Panc1 (cell line): ENCODE measurements around the gene C5AR1. TPM values are rescaled to one million over a fixed set of nuclear protein-coding genes. Genes with fewer than 3 reads are reported as not detected.

Experiments used
- ATAC-seq: fragments of 200-7000 bp; cut with Tn5 transposase; 2 replicates; pipeline ENCODE4 v1.9.1; 2020; ENCODE audit warnings: mild to moderate bottlenecking, moderate library complexity
- BruUV-seq: library from RNA; stranded (reverse); fragments of 400-500 nt; replicated peaks from 2 replicates; lab custom pipeline; 2021; lab: Mats Ljungman, UMichigan
- CTCF ChIA-PET: fragments of 300-600 bp; sonication (Branson Sonifier 250); formaldehyde crosslinking; loops from one replicate; lab custom pipeline; 2022; ENCODE audit warnings: antibody characterized with exemption; lab: Charles Lee
- POLR2A ChIA-PET: fragments of 300-600 bp; sonication (Branson Sonifier 250); formaldehyde crosslinking; loops from one replicate; lab custom pipeline; 2022; ENCODE audit warnings: antibody characterized with exemption; lab: Charles Lee
- DNase-seq: peaks from one replicate; pipeline ENCODE4 v3.0.0-alpha.2; 2010; ENCODE audit warnings: low read depth, low spot score
- H3K27ac ChIP-seq: 2 replicates; pipeline ENCODE4 v1.5.1; 2011; ENCODE audit warnings: mild to moderate bottlenecking, low read length, inconsistent platforms
- H3K27me3 ChIP-seq: fragments of 200-500 bp; sonication (Bioruptor generic); 2 replicates; pipeline ENCODE4 v1.6.0; 2014; ENCODE audit warnings: low read length, inconsistent platforms; ENCODE audit not compliant: control insufficient read depth, insufficient read depth
- H3K36me3 ChIP-seq: fragments of 200-500 bp; sonication (Bioruptor generic); 2 replicates; pipeline ENCODE4 v1.5.1; 2014; ENCODE audit warnings: inconsistent platforms, mild to moderate bottlenecking, low read length, moderate library complexity; ENCODE audit not compliant: control insufficient read depth, insufficient read depth
- H3K4me1 ChIP-seq: 2 replicates; pipeline ENCODE4 v1.5.1; 2011; ENCODE audit warnings: inconsistent platforms, mild to moderate bottlenecking, low read length, moderate library complexity; ENCODE audit not compliant: control insufficient read depth, insufficient read depth
- H3K4me3 ChIP-seq, 2 experiments: 2 replicates each; pipeline ENCODE4 v1.5.1; 2011 to 2012; ENCODE audit warnings: low read depth in 2 of 2, low read length in 2 of 2, mild to moderate bottlenecking in 2 of 2, inconsistent platforms in 1 of 2, moderate library complexity in 1 of 2
- H3K9me3 ChIP-seq: fragments of 200-500 bp; sonication (Bioruptor generic); 2 replicates; pipeline ENCODE4 v1.5.1; 2014; ENCODE audit warnings: low read depth, mild to moderate bottlenecking, inconsistent platforms, low read length, moderate library complexity; ENCODE audit not compliant: control insufficient read depth, insufficient read depth
- POLR2AphosphoS5 ChIP-seq: IDR thresholded peaks from 2 replicates; pipeline ENCODE4 v1.6.1; 2012; ENCODE audit warnings: mild to moderate bottlenecking, low read depth, low read length, moderate library complexity
- SIN3A ChIP-seq: IDR thresholded peaks from 2 replicates; pipeline ENCODE4 v1.6.1; 2012; ENCODE audit warnings: low read depth, mild to moderate bottlenecking, low read length, moderate library complexity, borderline replicate concordance; ENCODE audit not compliant: insufficient read depth
- TCF7L2 ChIP-seq: IDR thresholded peaks from 2 replicates; pipeline ENCODE4 v1.6.1; 2011; ENCODE audit warnings: mild to moderate bottlenecking, low read depth, low read length, inconsistent platforms
- in situ Hi-C: cut with HindIII; loops from 2 replicates; pipeline ENCODE4 v1.10.0; 2016; ENCODE audit warnings: low sequenced_read_pairs, low pct_unique_long_range_greater_than_20kb
- intact Hi-C: fragments of 100-400 bp; cut with micrococcal nuclease; formaldehyde crosslinking; loops from one replicate; pipeline ENCODE4 v1.10.0; 2022; ENCODE audit not compliant: unreplicated experiment
- total RNA-seq: library from RNA; stranded (reverse); gene quantifications from one replicate; pipeline ENCODE4 v1.2.1, GENCODE V29; 2021; ENCODE audit not compliant: unreplicated experiment
- TF ChIP-seq, protein P1 (sequence below): fragments of 450-650 bp; IDR thresholded peaks from 2 replicates; pipeline ENCODE4 v1.5.1; 2017; ENCODE audit warnings: mild to moderate bottlenecking
- TF ChIP-seq, protein P2 (sequence below), 2 experiments: IDR thresholded peaks; 2 replicates each; pipeline ENCODE4 v1.6.1; 2011 to 2012; ENCODE audit warnings: low read depth in 2 of 2, control low read depth in 1 of 2, low read length in 1 of 2, mild to moderate bottlenecking in 1 of 2, moderate library complexity in 1 of 2; ENCODE audit not compliant: insufficient read depth in 1 of 2

Gene C5AR1
- total RNA-seq, 1 experiment from 2014 or later, result 2.7 TPM

DNA sequence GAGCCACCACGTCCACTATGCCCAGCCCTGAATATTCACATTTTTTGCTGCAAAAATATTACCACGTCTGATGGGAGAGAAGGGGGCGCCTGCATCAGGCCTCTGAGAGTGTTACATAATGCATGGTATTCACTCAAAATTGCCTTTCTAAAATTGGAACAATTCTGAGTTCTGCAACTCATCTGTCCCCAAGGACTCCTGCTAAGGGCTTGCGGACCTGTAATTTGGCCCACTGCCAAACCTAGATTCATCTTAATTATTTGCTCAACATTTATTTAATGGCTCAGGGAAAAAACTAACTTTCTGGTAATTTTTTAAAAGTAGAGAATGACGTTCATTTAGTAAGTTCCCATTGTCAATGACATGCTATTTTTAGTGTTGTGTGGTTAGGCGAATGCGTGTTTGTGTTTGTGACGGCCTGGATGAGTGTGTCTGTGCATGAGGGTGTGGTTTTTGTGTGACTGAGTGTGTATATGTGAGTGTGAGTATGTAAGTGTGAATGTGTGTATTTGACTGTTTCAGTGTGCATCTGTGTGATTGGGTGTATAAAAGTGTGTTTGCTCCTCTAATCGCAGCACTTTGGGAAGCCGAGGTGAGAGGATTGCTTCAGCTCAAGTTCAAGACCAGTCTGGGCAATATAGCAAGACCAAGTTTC lies 26.1 kb upstream of the C5AR1 start:
- no TSS peak for BruUV-seq
- in situ Hi-C loops (no loop called here), intact Hi-C loops (no loop called here)
- Histone ChIP-seq H3K27ac (no peak overlapping the region), H3K27me3 (no peaks in the 10 kb centered on the region), H3K36me3 (no peaks in the 10 kb centered on the region), H3K4me3 (no peak overlapping the region), H3K4me1 (no peaks in the 10 kb centered on the region), H3K9me3 (no peaks in the 10 kb centered on the region)
- ChIA-PET POLR2A (no interaction called here), CTCF (no interaction called here)
- ATAC-seq, result no peak
- TF ChIP-seq TCF7L2 (no peak), POLR2AphosphoS5 (no peak)
- TF ChIP-seq, protein P1, sequence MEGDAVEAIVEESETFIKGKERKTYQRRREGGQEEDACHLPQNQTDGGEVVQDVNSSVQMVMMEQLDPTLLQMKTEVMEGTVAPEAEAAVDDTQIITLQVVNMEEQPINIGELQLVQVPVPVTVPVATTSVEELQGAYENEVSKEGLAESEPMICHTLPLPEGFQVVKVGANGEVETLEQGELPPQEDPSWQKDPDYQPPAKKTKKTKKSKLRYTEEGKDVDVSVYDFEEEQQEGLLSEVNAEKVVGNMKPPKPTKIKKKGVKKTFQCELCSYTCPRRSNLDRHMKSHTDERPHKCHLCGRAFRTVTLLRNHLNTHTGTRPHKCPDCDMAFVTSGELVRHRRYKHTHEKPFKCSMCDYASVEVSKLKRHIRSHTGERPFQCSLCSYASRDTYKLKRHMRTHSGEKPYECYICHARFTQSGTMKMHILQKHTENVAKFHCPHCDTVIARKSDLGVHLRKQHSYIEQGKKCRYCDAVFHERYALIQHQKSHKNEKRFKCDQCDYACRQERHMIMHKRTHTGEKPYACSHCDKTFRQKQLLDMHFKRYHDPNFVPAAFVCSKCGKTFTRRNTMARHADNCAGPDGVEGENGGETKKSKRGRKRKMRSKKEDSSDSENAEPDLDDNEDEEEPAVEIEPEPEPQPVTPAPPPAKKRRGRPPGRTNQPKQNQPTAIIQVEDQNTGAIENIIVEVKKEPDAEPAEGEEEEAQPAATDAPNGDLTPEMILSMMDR, result no peak
- no peak for DNase-seq

DNA sequence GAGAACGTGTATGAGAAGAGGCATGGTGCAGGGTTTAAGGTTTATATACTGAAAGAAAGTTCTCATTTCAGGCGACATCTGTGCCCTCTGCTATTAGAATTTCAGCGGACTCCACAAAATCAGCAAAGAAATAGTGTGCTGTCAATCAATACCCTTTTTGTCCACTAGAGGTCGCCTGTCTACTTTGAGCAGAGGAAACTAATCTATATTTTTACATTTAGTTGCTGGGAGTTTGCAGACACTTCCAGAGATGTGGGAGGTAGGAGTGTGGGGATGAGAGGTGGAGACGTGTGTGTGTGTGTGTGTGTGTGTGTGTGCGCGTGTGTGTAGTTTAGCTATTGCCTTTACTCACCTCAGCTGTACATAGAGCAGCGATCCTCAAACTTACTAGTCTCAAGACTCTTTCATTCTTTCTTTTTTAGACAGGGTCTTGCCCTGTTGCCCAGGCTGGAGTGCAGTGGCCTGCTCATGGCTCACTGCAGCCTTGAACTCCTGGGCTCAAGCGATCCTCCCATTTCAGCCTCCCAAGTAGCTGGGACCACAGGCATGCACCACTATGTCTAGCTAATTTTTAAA lies 25.2 kb upstream of the C5AR1 start:
- BruUV-seq, result TSS peak; percentile 55
- intact Hi-C loops, result no loop called here

More for the DNA sequence above, 25.2 kb upstream of the C5AR1 start:
- DNase-seq (peak; percentile 36), ATAC-seq (peak; percentile 77)
- Histone ChIP-seq H3K4me3 (no peak overlapping the region), H3K4me1 (no peaks in the 10 kb centered on the region), H3K36me3 (no peaks in the 10 kb centered on the region), H3K27me3 (no peaks in the 10 kb centered on the region), H3K9me3 (no peaks in the 10 kb centered on the region), H3K27ac (no peak overlapping the region)
- no peak for TF ChIP-seq SIN3A
- TF ChIP-seq, protein P2, sequence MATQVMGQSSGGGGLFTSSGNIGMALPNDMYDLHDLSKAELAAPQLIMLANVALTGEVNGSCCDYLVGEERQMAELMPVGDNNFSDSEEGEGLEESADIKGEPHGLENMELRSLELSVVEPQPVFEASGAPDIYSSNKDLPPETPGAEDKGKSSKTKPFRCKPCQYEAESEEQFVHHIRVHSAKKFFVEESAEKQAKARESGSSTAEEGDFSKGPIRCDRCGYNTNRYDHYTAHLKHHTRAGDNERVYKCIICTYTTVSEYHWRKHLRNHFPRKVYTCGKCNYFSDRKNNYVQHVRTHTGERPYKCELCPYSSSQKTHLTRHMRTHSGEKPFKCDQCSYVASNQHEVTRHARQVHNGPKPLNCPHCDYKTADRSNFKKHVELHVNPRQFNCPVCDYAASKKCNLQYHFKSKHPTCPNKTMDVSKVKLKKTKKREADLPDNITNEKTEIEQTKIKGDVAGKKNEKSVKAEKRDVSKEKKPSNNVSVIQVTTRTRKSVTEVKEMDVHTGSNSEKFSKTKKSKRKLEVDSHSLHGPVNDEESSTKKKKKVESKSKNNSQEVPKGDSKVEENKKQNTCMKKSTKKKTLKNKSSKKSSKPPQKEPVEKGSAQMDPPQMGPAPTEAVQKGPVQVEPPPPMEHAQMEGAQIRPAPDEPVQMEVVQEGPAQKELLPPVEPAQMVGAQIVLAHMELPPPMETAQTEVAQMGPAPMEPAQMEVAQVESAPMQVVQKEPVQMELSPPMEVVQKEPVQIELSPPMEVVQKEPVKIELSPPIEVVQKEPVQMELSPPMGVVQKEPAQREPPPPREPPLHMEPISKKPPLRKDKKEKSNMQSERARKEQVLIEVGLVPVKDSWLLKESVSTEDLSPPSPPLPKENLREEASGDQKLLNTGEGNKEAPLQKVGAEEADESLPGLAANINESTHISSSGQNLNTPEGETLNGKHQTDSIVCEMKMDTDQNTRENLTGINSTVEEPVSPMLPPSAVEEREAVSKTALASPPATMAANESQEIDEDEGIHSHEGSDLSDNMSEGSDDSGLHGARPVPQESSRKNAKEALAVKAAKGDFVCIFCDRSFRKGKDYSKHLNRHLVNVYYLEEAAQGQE (IDR thresholded peaks at IDR 0.05; ENCODE audit: insufficient read depth in 1 of 2, low read depth in 2 of 2, low read length in 1 of 2), result no peak
- TF ChIP-seq, protein P1, result peak; percentile 87
- in situ Hi-C loops, result no loop called here
- CTCF ChIA-PET, result interaction anchor here (0.5 to 1.0 kb wide), 3 partner anchors 82 to 316 kb away, joined by 3 read pairs; no protein-coding TSS in a partner anchor
- POLR2A ChIA-PET, result no interaction called here
